ENCODE measurements around the gene RIMBP2. TPM values are rescaled to one million over a fixed set of nuclear protein-coding genes. Genes with fewer than 3 reads are reported as not detected.

Gene RIMBP2
- total RNA-seq, 1 donor from 2014 or later = not detected

GRCh38 chr12:130454296-130454695 lies 261.8 kb downstream of the RIMBP2 start:
- DNase-seq (ENCODE audit: low spot score) (no peak), ATAC-seq (no peak)

- no peak for ATAC-seq
- DNase-seq (ENCODE audit: low spot score) = no peak
Measured at GRCh38 chr12:130452546-130452945, 263.6 kb downstream of the RIMBP2 start.

GRCh38 chr12:130451001-130451930 lies 264.8 kb downstream of the RIMBP2 start:
- ATAC-seq (no peak), DNase-seq (ENCODE audit: low spot score) (no peak)

GRCh38 chr12:130449291-130449690 lies 266.8 kb downstream of the RIMBP2 start:
- no peak for ATAC-seq
- no peak for DNase-seq (ENCODE audit: low spot score)

GRCh38 chr12:130448044-130448821 lies 267.9 kb downstream of the RIMBP2 start:
- no peak for ATAC-seq
- no peak for DNase-seq (ENCODE audit: low spot score)

- DNase-seq (ENCODE audit: low spot score) (no peak), ATAC-seq (no peak)
Measured at GRCh38 chr12:130447655-130447965, 268.5 kb downstream of the RIMBP2 start.

GRCh38 chr12:130446846-130447654 lies 269.0 kb downstream of the RIMBP2 start:
- DNase-seq (ENCODE audit: low spot score) (no peak), ATAC-seq (no peak)

GRCh38 chr12:130444986-130445385 lies 271.1 kb downstream of the RIMBP2 start:
- DNase-seq (ENCODE audit: low spot score) (no peak), ATAC-seq (no peak)

- ATAC-seq = no peak
Measured at GRCh38 chr12:130444061-130444460, 272.0 kb downstream of the RIMBP2 start.

GRCh38 chr12:130441771-130442760 lies 274.0 kb downstream of the RIMBP2 start:
- no peak for DNase-seq (ENCODE audit: low spot score)
- no peak for ATAC-seq

More at GRCh38 chr12:130444061-130444460, 272.0 kb downstream of the RIMBP2 start:
- DNase-seq (ENCODE audit: low spot score) = no peak

- no peak for DNase-seq (ENCODE audit: low spot score)
Measured at GRCh38 chr12:130440411-130441080, 275.6 kb downstream of the RIMBP2 start.

GRCh38 chr12:130439250-130439649 lies 276.8 kb downstream of the RIMBP2 start:
- DNase-seq (ENCODE audit: low spot score) (no peak), ATAC-seq (no peak)

More at GRCh38 chr12:130440411-130441080, 275.6 kb downstream of the RIMBP2 start:
- ATAC-seq = no peak

- DNase-seq (ENCODE audit: low spot score) (no peak), ATAC-seq (no peak)
Measured at GRCh38 chr12:130438711-130439110, 277.4 kb downstream of the RIMBP2 start.

- no peak for DNase-seq (ENCODE audit: low spot score)
- no peak for ATAC-seq
Measured at GRCh38 chr12:130438243-130438620, 277.9 kb downstream of the RIMBP2 start.

GRCh38 chr12:130437555-130438242 lies 278.4 kb downstream of the RIMBP2 start:
- DNase-seq (ENCODE audit: low spot score) = no peak
- no peak for ATAC-seq

GRCh38 chr12:130436741-130437501 lies 279.2 kb downstream of the RIMBP2 start:
- DNase-seq (ENCODE audit: low spot score) = no peak
- ATAC-seq = no peak

GRCh38 chr12:130435826-130436225 lies 280.3 kb downstream of the RIMBP2 start:
- no peak for ATAC-seq
- no peak for DNase-seq (ENCODE audit: low spot score)

- no peak for DNase-seq (ENCODE audit: low spot score)
- no peak for ATAC-seq
Measured at GRCh38 chr12:130435331-130435730, 280.8 kb downstream of the RIMBP2 start.

Measured in left lobe of liver (tissue), 2 donors.